ENCODE results near the gene CASZ1. TPM values are rescaled to one million over a fixed set of nuclear protein-coding genes. Genes with fewer than 3 reads are reported as not detected.

The CASZ1 gene
- total RNA-seq, 1 experiment from 2014 or later: 2.2 TPM

DNA sequence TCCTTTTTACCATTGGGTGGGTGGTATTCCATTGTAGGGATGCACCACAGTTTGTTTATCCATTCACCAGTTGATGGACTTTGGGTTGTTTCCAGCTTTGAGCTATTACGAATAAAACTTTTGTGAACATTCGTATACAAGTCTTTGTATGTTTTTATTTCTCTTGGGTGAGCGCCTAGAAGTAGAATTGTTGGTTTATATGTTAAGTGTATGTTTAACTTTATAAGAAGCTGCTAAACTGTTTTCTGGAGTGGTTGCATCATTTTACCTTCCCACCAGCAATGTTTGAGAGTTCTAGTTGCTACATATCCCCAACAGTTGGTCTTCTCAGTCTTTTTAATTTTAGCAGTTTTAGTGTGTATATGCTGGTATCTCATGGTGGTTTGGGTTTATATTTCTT, 189.2 kb downstream of the CASZ1 start:
- in situ Hi-C loops (cut with HindIII; ENCODE audit: low sequenced_read_pairs): no loop called here
- DNase-seq (ENCODE audit: low spot score): no peak

GRCh38 chr1:10606064-10606463, 190.4 kb downstream of the CASZ1 start:
- DNase-seq (ENCODE audit: low spot score): no peak
- in situ Hi-C loops (cut with HindIII; ENCODE audit: low sequenced_read_pairs): no loop called here

GRCh38 chr1:10604966-10605365, 191.5 kb downstream of the CASZ1 start:
- in situ Hi-C loops (cut with HindIII; ENCODE audit: low sequenced_read_pairs): no loop called here
- DNase-seq (ENCODE audit: low spot score): no peak

- no peak for DNase-seq (ENCODE audit: low spot score)
- in situ Hi-C loops (cut with HindIII; ENCODE audit: low sequenced_read_pairs): no loop called here
Observed at GRCh38 chr1:10602936-10603335, 193.5 kb downstream of the CASZ1 start.

- DNase-seq (ENCODE audit: low spot score): no peak
- in situ Hi-C loops (cut with HindIII; ENCODE audit: low sequenced_read_pairs): no loop called here
Observed at GRCh38 chr1:10601342-10602070, 194.9 kb downstream of the CASZ1 start.

DNA sequence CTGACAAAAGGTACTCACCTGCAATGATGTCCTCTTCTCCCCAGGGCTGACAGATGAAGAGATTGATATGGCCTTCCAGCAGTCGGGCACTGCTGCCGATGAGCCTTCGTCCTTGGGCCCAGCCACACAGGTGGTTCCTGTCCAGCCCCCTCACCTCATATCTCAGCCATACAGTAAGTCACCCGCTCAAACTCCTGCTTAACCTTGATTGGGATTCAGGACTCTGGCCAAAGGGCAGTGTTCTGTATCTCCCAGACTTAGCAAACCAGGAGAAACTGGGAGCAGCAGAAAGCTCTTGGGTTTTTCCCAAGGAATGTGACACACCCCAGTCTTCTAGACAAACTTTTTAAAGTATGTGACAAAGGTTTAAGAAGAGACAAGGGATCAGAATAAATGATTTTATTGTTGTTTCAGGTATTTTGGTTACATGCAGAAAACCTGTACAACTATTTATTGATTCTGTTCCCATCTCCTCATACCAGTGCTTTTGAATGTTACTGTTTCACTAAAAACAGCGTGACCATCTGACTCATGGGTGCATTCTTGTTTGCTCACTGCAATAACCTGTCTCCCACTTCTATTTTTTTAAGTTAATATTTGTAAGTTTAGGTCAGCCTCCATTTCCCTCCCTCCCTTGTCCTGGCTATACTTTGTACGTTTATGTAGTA, 197.1 kb downstream of the CASZ1 start:
- in situ Hi-C loops (cut with HindIII; ENCODE audit: low sequenced_read_pairs): no loop called here
- DNase-seq (ENCODE audit: low spot score): no peak

GRCh38 chr1:10598389-10598702, 198.1 kb downstream of the CASZ1 start:
- in situ Hi-C loops (cut with HindIII; ENCODE audit: low sequenced_read_pairs): no loop called here
- DNase-seq (ENCODE audit: low spot score): no peak

DNA sequence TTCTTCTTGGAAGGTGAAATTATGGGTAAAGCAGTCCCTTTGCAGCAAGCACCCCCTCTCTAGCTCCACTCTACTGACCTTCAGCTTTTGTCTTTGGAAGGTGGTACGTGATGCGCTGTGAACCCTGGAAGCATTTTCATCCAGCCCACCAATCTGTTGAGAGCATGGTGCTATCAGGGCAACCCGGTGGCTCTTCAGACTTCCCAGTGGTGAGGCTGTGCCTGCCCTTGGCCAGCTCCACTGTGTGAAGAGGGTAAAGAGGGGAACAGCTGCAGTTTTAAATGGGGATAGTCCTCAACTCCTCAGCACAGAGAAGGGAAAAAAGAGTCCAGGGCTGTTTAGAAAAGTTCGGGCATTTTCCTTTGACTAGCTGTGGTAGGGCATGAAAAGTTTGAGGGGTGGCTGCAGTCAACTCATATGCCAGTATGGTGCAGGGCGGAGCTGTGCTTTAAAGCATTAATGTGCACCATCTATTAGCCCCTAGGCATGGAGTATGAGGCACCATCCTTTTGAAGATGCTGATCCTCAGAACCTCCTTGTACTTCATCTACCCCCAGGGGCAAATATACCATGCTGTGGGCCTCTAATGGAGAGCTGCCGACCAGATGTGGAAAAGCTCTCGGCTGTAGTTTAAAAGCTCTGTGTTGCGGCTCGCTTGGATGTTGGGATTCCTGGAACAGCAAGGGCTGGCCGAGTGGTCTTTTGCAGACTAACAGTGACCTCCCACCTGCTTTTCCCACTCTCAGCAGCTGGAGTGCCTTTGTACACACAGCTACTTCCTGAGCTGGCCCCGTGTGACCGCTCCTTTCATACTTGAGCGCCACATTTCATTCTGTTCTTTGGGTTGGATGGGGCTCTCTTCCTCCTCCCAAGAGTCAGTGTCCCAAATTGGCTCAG, 198.7 kb downstream of the CASZ1 start:
- in situ Hi-C loops (cut with HindIII; ENCODE audit: low sequenced_read_pairs): no loop called here
- DNase-seq (ENCODE audit: low spot score): no peak

DNA sequence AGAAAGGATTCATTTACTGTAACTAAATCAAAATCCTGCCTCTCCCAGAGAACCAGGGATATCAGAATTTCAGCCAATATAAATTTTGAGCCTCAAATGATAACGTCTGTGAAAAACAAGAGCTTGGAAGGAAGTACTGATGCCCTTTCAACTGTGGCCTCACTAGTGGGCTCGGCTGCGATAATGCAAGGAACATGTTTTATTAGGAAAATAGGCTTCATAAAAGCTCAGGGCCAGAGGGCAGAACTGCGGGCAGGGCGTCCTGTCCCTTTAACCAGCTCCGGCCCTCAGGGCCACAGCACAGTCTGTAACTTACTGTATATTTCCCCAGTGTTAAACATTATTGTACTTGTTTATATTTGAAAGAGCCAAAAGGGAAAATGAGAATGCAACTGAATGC, 199.7 kb downstream of the CASZ1 start:
- in situ Hi-C loops (cut with HindIII; ENCODE audit: low sequenced_read_pairs): no loop called here

DNA sequence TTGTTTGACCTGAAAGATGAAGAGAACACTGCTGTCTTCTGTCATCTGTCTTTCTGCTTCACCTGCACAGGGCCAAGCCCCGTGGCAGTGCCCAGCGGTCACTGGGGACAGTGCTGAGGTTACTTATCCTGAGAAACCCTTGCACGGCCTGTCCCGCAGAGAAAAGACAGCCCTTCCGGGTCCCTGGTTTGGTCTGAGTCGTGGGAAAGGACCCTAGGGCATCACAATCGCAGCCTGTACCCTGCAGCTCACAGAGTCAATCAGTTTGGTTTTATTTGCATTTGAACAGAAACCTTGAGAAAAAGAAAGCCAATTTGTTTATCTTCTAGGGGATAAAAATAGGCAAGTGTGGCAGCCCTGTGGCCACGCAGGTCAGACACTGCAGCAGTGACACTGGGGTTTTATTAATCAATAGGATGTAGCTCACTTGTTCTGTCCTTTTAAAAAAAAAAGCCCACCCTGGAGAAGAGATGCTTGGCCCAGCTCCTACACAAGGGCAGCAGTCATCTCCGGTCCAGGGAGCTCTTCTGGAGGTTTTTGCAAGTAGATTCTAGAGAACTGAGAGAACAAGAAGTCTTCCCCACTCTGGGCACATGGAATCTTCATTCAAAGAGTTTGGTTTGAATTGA, 201.7 kb downstream of the CASZ1 start:
- in situ Hi-C loops (cut with HindIII; ENCODE audit: low sequenced_read_pairs): no loop called here
- DNase-seq (ENCODE audit: low spot score): no peak

More for the DNA sequence above, 199.7 kb downstream of the CASZ1 start:
- no peak for DNase-seq (ENCODE audit: low spot score)

DNA sequence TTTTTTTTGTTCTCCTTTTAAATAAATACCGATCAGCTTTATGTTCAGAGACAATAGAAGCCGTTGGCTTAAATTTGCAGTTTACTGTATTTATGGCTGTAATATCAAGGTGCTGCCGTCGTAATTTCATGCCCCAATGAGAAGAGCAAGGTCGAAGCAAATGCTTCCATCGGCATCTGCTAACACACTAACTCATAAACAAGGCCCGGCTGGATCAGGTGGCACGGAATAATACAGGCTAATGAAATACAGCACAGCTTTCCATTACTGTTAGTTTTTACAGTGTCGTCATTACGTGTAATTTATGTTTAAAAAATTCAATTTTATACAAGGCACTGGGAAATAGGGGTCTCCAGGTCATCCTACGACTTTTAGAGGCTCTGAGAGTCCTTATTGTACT, 202.7 kb downstream of the CASZ1 start:
- in situ Hi-C loops (cut with HindIII; ENCODE audit: low sequenced_read_pairs): no loop called here
- DNase-seq (ENCODE audit: low spot score): no peak

GRCh38 chr1:10592373-10592772, 204.1 kb downstream of the CASZ1 start:
- no peak for DNase-seq (ENCODE audit: low spot score)
- in situ Hi-C loops (cut with HindIII; ENCODE audit: low sequenced_read_pairs): no loop called here

DNA sequence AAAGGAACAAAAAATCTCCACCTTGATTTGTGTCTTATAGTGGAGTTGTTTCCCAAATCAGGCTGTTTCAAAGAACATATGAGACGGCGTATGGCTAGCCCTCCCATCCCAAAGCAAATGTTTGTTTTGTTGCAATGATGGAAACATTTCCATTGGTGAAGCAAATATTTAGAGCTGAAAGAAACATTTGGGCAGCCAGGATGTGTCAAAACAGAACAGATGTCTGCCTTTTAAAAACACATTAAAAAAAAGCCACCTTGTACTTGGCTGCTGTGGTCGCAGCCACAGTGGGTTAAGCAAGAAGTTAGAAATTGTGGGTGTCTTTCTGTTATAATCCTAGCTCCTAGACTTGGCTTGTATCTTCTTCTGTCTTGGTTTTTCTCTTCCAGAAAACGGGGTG, 205.4 kb downstream of the CASZ1 start:
- DNase-seq (ENCODE audit: low spot score): no peak
- in situ Hi-C loops (cut with HindIII; ENCODE audit: low sequenced_read_pairs): no loop called here

GRCh38 chr1:10589074-10589473, 207.4 kb downstream of the CASZ1 start:
- DNase-seq (ENCODE audit: low spot score): no peak
- in situ Hi-C loops (cut with HindIII; ENCODE audit: low sequenced_read_pairs): no loop called here

- in situ Hi-C loops (cut with HindIII; ENCODE audit: low sequenced_read_pairs): no loop called here
- DNase-seq (ENCODE audit: low spot score): no peak
Observed at GRCh38 chr1:10588640-10589039, 207.8 kb downstream of the CASZ1 start.

Other genes starting within 250 kb of the CASZ1 start
- gene TARDBP, start 216.0 kb upstream of the CASZ1 start, total RNA-seq (2014; rRNA removed; shearing (Covaris generic)): 31.6 and 70.3 TPM in 2 replicates